IMR-90 (cell line): ENCODE results near the gene ATP6V1G1.

Experiments
- BHLHE40 ChIP-seq: fragments of 150-350 bp; IDR thresholded peaks from 2 replicates; pipeline ENCODE4 v1.6.1; 2016; ENCODE audit warnings: mild to moderate bottlenecking, low read depth, low read length
- CEBPB ChIP-seq: IDR thresholded peaks from 2 replicates; pipeline ENCODE4 v1.6.1; 2012; ENCODE audit warnings: low read depth, low read length, improper control_type of control experiment
- CHD1 ChIP-seq: IDR thresholded peaks from 2 replicates; pipeline ENCODE4 v1.6.1; 2012; ENCODE audit warnings: low read depth, low read length, improper control_type of control experiment
- CTCF ChIP-seq: conservative IDR thresholded peaks from 2 replicates; pipeline ENCODE4 v1.5.1; 2012; ENCODE audit warnings: mild to moderate bottlenecking, low read depth, low read length, improper control_type of control experiment
- MAZ ChIP-seq: IDR thresholded peaks from 2 replicates; pipeline ENCODE4 v1.6.1; 2012; ENCODE audit warnings: low read depth, mild to moderate bottlenecking, low read length, improper control_type of control experiment, moderate library complexity, borderline replicate concordance
- MXI1 ChIP-seq: IDR thresholded peaks from 2 replicates; pipeline ENCODE4 v1.6.1; 2012; ENCODE audit warnings: low read depth, mild to moderate bottlenecking, low read length, moderate library complexity, borderline replicate concordance
- POLR2A ChIP-seq: IDR thresholded peaks from 2 replicates; pipeline ENCODE4 v1.6.1; 2012; ENCODE audit warnings: mild to moderate bottlenecking, low read depth, low read length
- RAD21 ChIP-seq: IDR thresholded peaks from 2 replicates; pipeline ENCODE4 v1.6.1; 2012; ENCODE audit warnings: low read length, improper control_type of control experiment
- RCOR1 ChIP-seq: IDR thresholded peaks from 2 replicates; pipeline ENCODE4 v1.6.1; 2012; ENCODE audit warnings: mild to moderate bottlenecking, low read length, improper control_type of control experiment; ENCODE audit not compliant: insufficient replicate concordance
- RFX5 ChIP-seq: IDR thresholded peaks from 2 replicates; pipeline ENCODE4 v1.8.0; 2012; ENCODE audit warnings: low read depth, mild to moderate bottlenecking, low read length, moderate library complexity
- USF2 ChIP-seq: fragments of 150-350 bp; IDR thresholded peaks from 2 replicates; pipeline ENCODE4 v1.6.1; 2017; ENCODE audit warnings: mild to moderate bottlenecking, antibody characterized with exemption, low read length, low read depth

- TF ChIP-seq CTCF (no peak), MXI1 (no peak), POLR2A (no peak), RFX5 (no peak), MAZ (no peak), BHLHE40 (no peak), USF2 (no peak), CHD1 (no peak), RCOR1 (no peak), CEBPB (no peak), RAD21 (no peak)
These were observed 29.4 kb upstream of the ATP6V1G1 start for GRCh38 chr9:114558027-114558675.
